GM12872 (cell line): Measurements from ENCODE around the gene SMCO1.

ENCODE experiments used
- TF ChIP-seq, protein P1 (sequence below): IDR thresholded peaks from 3 replicates; pipeline ENCODE4 v1.5.1; 2011; ENCODE audit warnings: low read depth, mild to moderate bottlenecking, low read length, moderate library complexity; ENCODE audit not compliant: insufficient read depth

The SMCO1 gene

DNA sequence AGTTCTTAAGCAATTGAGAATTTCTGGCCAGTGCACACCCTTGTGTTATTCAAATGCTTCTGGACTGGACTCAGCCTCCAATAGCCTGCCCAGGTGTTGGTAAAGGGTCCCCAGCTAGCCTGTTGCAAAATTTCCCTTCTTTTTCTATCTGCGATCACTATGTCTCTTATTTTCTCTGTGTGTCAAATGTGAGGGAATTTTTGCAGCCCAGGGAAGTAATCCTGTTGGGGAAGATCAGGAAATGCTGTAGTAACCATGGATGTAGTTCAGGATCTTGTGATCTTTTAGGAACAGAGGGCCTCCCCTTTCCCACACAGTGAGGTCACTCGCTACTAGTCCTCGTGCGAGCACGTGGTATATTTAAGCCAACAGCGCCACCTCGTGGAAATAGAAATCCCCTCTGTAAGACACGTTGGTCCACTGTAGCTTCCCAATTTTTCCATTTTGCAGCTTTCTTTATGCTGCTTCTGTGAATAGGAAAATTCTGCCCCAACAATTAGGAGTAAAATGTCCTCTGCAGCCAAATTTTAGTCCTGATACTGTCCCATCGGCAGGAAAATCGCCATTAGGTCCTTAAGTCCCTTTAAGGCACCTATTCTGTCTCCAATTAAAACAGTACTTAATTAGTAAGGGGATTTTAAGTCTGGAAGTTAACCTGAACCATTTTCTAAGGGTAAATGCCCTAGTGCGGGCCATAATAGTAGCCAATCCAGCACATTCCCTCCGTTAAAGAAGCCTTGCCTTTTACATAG lies 4.0 kb upstream of the SMCO1 start:
- TF ChIP-seq, protein P1, sequence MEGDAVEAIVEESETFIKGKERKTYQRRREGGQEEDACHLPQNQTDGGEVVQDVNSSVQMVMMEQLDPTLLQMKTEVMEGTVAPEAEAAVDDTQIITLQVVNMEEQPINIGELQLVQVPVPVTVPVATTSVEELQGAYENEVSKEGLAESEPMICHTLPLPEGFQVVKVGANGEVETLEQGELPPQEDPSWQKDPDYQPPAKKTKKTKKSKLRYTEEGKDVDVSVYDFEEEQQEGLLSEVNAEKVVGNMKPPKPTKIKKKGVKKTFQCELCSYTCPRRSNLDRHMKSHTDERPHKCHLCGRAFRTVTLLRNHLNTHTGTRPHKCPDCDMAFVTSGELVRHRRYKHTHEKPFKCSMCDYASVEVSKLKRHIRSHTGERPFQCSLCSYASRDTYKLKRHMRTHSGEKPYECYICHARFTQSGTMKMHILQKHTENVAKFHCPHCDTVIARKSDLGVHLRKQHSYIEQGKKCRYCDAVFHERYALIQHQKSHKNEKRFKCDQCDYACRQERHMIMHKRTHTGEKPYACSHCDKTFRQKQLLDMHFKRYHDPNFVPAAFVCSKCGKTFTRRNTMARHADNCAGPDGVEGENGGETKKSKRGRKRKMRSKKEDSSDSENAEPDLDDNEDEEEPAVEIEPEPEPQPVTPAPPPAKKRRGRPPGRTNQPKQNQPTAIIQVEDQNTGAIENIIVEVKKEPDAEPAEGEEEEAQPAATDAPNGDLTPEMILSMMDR: peak; percentile 39

DNA sequence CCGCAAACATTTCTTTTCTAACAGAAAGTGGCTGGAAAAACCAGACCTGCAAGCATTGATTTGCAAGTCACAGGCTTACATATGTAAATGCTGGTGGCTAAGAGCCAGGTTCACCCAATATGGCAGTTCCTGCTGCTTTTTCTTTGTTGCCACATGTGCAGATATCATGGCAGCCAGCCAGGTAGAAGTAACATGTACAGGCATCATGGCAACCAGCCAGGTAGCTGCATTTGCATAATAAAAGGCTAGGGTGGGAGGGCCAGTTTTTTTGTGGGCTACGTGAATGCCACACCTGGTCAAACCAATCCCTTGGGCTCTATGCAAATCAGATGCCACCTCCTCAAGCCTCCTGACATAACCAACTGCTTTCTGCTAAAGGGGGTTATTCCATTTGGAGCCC lies 2.8 kb upstream of the SMCO1 start:
- TF ChIP-seq, protein P1: no peak

DNA sequence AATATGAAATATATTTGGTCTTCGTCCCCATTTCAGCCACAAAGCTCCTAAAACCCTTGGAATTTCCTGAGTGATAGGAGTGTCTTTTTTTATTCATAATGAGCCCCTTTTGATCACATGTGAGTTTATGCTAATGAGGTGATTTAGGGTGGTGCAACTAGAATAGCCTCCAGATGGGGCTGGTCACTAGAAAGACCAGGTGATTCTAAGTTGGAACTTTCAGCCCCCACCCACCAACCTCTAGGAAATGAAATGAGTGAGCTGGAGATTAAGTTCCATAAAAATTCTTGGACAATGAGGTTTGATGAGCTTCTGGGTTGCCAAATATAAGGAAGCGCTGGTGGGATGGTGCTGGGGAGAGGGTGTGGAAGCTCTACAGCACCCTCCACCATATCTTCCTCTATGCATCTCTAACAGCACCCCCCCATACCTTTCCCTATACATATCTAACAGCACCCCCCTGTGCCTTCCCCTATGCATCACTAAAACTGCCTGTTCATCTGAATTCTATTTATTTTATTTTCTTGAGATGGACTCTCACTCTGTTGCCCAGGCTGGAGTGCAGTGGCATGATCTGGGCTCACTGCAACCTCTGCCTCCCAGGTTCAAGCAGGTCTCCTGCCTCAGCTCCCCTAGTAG lies 2.1 kb upstream of the SMCO1 start:
- TF ChIP-seq, protein P1: no peak

DNA sequence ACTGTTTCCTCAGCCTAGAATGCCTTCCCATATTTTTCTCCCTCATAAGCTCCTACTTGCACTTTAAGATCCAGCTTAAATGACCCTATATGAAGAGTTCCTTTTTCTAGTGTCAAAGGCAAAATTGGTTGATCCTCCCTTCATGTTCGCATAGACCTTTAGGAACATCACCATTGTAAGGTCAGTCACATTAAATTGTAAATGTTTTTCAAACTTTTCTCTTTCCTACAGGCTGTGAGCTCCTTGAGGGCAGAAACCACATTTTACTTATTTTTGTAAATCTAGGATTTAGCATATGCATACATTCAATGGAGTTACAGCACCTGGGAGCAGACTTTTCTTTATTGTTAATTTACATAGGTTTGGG lies 813 bp downstream of the SMCO1 start:
- TF ChIP-seq, protein P1: no peak

DNA sequence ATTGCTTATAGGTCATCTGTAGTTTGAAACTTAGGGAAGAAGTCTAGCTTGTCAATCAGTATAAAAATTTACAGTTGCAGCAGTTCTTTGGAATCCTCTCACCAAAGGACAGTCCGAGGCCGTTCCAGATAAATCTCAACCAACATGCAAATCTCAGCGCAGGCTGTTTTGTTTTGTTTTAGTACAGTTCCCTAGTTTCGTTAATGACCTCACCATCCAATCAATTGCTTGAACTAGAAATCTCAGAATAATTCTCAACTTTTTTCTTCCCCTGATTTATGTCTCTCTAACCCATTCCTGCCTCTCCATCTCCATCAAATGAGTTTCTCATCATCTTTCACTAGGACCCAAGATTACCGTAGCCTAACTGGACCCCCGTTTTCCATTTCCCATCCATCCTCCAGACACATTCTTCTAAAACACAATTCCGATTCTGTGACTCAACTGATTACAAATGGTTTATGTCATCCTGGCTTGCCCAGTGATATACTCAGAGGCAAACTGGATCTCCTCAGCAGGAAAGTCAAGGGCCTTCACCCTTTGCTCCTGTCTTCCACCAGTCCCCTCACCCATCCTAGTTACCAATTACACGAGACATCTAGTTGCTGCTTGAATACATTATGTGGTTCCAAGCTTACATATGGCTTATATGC lies 1.3 kb downstream of the SMCO1 start:
- TF ChIP-seq, protein P1: no peak

DNA sequence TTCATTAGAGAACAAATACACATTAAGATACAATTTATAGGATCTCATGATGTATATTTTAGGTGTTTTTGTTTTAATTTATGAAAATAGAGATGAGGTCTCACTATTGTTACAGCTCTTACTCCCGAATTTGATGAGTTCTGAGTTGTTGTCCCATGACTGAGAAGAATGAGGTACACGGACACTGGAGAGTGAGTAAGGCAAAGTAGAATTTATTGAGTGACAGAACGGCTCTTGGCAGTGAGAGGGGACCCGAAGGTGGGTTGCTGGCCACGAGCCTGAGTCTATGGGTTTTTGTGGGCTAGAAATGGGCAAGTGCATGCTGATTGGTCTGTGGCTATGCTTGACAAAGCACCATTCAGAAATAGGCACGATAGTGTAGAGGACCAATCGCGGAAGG lies 8.5 kb downstream of the SMCO1 start:
- TF ChIP-seq, protein P1: no peak

DNA sequence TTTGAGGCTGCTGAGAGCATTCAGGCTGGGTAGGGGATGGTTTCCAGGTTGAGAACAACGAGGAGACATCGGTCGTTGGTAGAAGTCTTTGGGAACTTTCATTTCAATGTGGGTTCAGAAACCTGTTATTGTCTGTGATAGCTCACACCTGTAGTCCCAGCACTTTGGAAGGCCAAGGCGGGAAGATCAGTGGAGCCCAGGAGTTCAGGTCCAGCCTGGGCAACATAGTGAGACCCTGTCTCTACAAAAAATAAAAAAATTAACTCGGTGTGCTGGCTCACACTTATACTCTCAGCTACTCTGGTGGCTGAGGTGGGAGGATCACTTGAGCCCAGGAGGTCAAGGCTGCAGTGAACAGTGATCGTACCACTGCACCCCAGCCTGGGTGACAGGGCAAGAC lies 10.6 kb downstream of the SMCO1 start:
- TF ChIP-seq, protein P1: no peak
